NB4 (cell line): Measurements from ENCODE around the gene FBXL17.

Experiments
- DNase-seq: peaks from one replicate; pipeline ENCODE4 v3.0.0; 2010; ENCODE audit warnings: low read depth
- H3K4me3 ChIP-seq: one replicate; pipeline ENCODE4 v1.5.1; 2011; ENCODE audit warnings: mild to moderate bottlenecking, low read depth, low read length, moderate library complexity
- CTCF ChIP-seq: IDR thresholded peaks from one replicate; pipeline ENCODE4 v1.5.1; 2012; ENCODE audit warnings: low read depth, low read length
- MAX ChIP-seq: IDR thresholded peaks from 2 replicates; pipeline ENCODE4 v1.6.1; 2011; ENCODE audit warnings: low read depth, low read length
- MYC ChIP-seq: IDR thresholded peaks from 2 replicates; pipeline ENCODE4 v1.6.1; 2011; ENCODE audit warnings: low read depth, low read length
- POLR2A ChIP-seq: IDR thresholded peaks from 2 replicates; pipeline ENCODE4 v1.6.1; 2011; ENCODE audit warnings: mild to moderate bottlenecking; ENCODE audit not compliant: insufficient read length; ENCODE audit errors: extremely low read depth

FBXL17 gene

GRCh38 chr5:108381954-108382783 lies at the start of gene FBXL17:
TSS of gene FBXL17 (minus strand) at chr5:108382098.
- H3K4me3 ChIP-seq: peak within 1 kb of the TSS; percentile 85
- peak; percentile 95 for DNase-seq
- TF ChIP-seq POLR2A: peak; percentile 76
- no peak for TF ChIP-seq CTCF
- TF ChIP-seq MAX: no peak; the same call in none of the 2 replicates
- TF ChIP-seq MYC: peak; percentile 81

- TF ChIP-seq POLR2A (no peak), MAX (no peak), MYC (no peak), CTCF (no peak)
- no peak for DNase-seq
- H3K4me3 ChIP-seq: no peak overlapping the region
Measured at GRCh38 chr5:108430931-108431608, 49.2 kb upstream of the FBXL17 start.

- no peak for DNase-seq
- H3K4me3 ChIP-seq: no peak overlapping the region
- TF ChIP-seq MAX (no peak), MYC (no peak), CTCF (no peak), POLR2A (no peak)
Measured at GRCh38 chr5:108421713-108422112, 39.8 kb upstream of the FBXL17 start.

GRCh38 chr5:108420755-108421154 lies 38.9 kb upstream of the FBXL17 start:
- no peak overlapping the region for H3K4me3 ChIP-seq
- no peak for DNase-seq
- TF ChIP-seq MYC (no peak), POLR2A (no peak)

GRCh38 chr5:108420158-108420557 lies 38.3 kb upstream of the FBXL17 start:
- DNase-seq: no peak
- no peak overlapping the region for H3K4me3 ChIP-seq
- no peak for TF ChIP-seq CTCF
- TF ChIP-seq POLR2A: no peak
- TF ChIP-seq MAX: no peak
- TF ChIP-seq MYC: no peak

GRCh38 chr5:108418197-108418596 lies 36.3 kb upstream of the FBXL17 start:
- no peak for TF ChIP-seq POLR2A
- no peak for TF ChIP-seq MAX
- no peak for TF ChIP-seq CTCF
- no peak for TF ChIP-seq MYC
- DNase-seq: no peak

More at GRCh38 chr5:108418197-108418596, 36.3 kb upstream of the FBXL17 start:
- H3K4me3 ChIP-seq: no peak overlapping the region
